ENCODE data around the gene NEK10.

DNA sequence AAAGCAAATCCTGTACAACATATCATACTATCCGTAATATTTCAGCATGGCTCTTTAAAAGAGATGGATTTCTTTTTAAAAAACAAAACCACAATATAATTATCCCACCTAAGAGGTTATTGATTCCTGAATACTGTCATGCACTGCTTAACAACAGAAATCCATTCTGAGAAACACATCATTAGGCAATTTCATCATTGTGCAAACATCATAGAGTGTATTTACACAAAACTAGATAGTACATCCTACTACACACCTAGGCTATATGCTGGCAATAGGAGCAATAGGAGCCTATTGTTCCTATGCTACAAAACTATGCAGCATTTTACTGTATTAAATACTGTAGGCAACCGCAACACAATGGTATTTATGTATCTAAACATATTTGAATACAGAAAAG is 242.0 kb downstream of the NEK10 start:
- TF ChIP-seq, protein P1, sequence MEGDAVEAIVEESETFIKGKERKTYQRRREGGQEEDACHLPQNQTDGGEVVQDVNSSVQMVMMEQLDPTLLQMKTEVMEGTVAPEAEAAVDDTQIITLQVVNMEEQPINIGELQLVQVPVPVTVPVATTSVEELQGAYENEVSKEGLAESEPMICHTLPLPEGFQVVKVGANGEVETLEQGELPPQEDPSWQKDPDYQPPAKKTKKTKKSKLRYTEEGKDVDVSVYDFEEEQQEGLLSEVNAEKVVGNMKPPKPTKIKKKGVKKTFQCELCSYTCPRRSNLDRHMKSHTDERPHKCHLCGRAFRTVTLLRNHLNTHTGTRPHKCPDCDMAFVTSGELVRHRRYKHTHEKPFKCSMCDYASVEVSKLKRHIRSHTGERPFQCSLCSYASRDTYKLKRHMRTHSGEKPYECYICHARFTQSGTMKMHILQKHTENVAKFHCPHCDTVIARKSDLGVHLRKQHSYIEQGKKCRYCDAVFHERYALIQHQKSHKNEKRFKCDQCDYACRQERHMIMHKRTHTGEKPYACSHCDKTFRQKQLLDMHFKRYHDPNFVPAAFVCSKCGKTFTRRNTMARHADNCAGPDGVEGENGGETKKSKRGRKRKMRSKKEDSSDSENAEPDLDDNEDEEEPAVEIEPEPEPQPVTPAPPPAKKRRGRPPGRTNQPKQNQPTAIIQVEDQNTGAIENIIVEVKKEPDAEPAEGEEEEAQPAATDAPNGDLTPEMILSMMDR (IDR thresholded peaks at IDR 0.05), result no peak
- no peak for TF ChIP-seq POLR2A (IDR thresholded peaks at IDR 0.05)
